ENCODE measurements around the gene C10orf120.
A peak's percentile ranks its signal among the peaks of the same experiment; 100 is the strongest.

C10orf120 gene

GRCh38 chr10:122648599-122649428, 50.8 kb downstream of the C10orf120 start:
- H3K4me1 ChIP-seq (ENCODE audit: control insufficient read depth, low read length): no peaks in the 10 kb centered on the region
- no peak overlapping the region for H3K4me2 ChIP-seq (ENCODE audit: low read length)
- no peak for TF ChIP-seq EZH2phosphoT487 (IDR thresholded peaks at IDR 0.05; ENCODE audit: borderline replicate concordance, low read length)
- TF ChIP-seq, protein P1, sequence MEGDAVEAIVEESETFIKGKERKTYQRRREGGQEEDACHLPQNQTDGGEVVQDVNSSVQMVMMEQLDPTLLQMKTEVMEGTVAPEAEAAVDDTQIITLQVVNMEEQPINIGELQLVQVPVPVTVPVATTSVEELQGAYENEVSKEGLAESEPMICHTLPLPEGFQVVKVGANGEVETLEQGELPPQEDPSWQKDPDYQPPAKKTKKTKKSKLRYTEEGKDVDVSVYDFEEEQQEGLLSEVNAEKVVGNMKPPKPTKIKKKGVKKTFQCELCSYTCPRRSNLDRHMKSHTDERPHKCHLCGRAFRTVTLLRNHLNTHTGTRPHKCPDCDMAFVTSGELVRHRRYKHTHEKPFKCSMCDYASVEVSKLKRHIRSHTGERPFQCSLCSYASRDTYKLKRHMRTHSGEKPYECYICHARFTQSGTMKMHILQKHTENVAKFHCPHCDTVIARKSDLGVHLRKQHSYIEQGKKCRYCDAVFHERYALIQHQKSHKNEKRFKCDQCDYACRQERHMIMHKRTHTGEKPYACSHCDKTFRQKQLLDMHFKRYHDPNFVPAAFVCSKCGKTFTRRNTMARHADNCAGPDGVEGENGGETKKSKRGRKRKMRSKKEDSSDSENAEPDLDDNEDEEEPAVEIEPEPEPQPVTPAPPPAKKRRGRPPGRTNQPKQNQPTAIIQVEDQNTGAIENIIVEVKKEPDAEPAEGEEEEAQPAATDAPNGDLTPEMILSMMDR (IDR thresholded peaks at IDR 0.05; ENCODE audit: low read depth, low read length, poor library complexity, severe bottlenecking): peak; percentile 83
- no peaks in the 10 kb centered on the region for H3K36me3 ChIP-seq (ENCODE audit: control insufficient read depth, low read length)
- H3K9me3 ChIP-seq (ENCODE audit: control insufficient read depth, insufficient read depth, low read length): no peaks in the 10 kb centered on the region
- H3K27ac ChIP-seq (ENCODE audit: low read depth, low read length): no peak overlapping the region
- no peaks in the 10 kb centered on the region for H4K20me1 ChIP-seq (ENCODE audit: control insufficient read depth, insufficient read depth, low read depth, low read length)
- no peaks in the 10 kb centered on the region for H3K9me2 ChIP-seq (replicated peaks; ENCODE audit: control insufficient read depth, low read length)
- H3K4me3 ChIP-seq (ENCODE audit: low read length): no peak overlapping the region
- H3K79me2 ChIP-seq (ENCODE audit: control insufficient read depth, low read length): no peaks in the 10 kb centered on the region
- no peaks in the 10 kb centered on the region for H3F3A ChIP-seq (ENCODE audit: control insufficient read depth, insufficient read depth)
- no peaks in the 10 kb centered on the region; the same call in 1 of the 2 replicates for H3K27me3 ChIP-seq (ENCODE audit: control insufficient read depth, low read length)

Data from DOHH2 (cell line).